Large intestine (tissue), 3 donors: ENCODE measurements around the gene BYSL. TPM values are rescaled to one million over a fixed set of nuclear protein-coding genes. Genes with fewer than 3 reads are reported as not detected.
A peak's percentile ranks its signal among the peaks of the same experiment; 100 is the strongest.

Experiments used
- DNase-seq, 2 donors: peaks; one replicate each; pipeline versions ENCODE4 v3.0.0 to v3.0.0-alpha.2; 2013
- H3K27ac ChIP-seq: one replicate; pipeline ENCODE4 v1.5.1; 2013; ENCODE audit warnings: low read length
- H3K27me3 ChIP-seq: 2 replicates; pipeline ENCODE4 v1.6.1; 2013; ENCODE audit warnings: low read length; ENCODE audit not compliant: control insufficient read depth, insufficient read depth
- H3K36me3 ChIP-seq: 2 replicates; pipeline ENCODE4 v1.6.1; 2013; ENCODE audit warnings: low read length; ENCODE audit not compliant: control insufficient read depth, insufficient read depth
- H3K4me1 ChIP-seq: one replicate; pipeline ENCODE4 v1.6.1; 2013; ENCODE audit warnings: low read length; ENCODE audit not compliant: control insufficient read depth, insufficient read depth
- H3K4me3 ChIP-seq: one replicate; pipeline ENCODE4 v1.5.1; 2013; ENCODE audit warnings: low read length
- H3K9me3 ChIP-seq: one replicate; pipeline ENCODE4 v1.6.1; 2013; ENCODE audit warnings: mild to moderate bottlenecking, low read depth, low read length, moderate library complexity; ENCODE audit not compliant: control insufficient read depth
- WGBS: methylation state at CpG from one replicate; pipeline ENCODE4 v1.1.5; 2013; ENCODE audit warnings: low lambda C conversion rate; ENCODE audit not compliant: insufficient coverage; 5-methylcytosine and 5-hydroxymethylcytosine counted together
- polyA plus RNA-seq: library from polyadenylated mRNA; unstranded; fragments of 120-200 nt; gene quantifications from one replicate; pipeline ENCODE4 v1.2.1, GENCODE V29; 2013

BYSL gene
- polyA plus RNA-seq, 1 donor = 18.5 TPM

DNA sequence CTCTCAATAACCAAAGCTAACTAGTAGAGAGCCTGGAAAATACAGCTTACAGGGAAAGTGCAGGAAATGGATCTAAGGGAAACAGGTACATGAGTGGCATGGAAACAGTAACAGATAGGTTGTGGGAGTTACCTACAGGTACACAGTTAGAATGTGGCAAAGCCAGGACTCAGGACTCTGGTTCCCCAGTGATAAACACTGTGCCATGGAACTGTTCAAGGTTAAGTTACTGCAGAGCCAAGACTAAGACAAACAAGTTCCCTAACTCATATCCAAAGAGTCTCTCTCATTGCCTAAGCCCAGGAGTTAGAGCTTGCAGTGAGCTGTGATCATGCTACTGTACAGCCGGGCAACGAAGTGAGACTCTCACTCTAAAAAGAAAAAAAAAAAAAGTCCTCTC, 7.0 kb upstream of the BYSL start:
- Histone ChIP-seq H3K4me1 (peaks cover under 1% of the 10 kb centered on the region), H3K9me3 (no peaks in the 10 kb centered on the region), H3K27ac (no peak overlapping the region), H3K4me3 (no peak overlapping the region), H3K36me3 (peaks cover 42% of the 10 kb centered on the region), H3K27me3 (no peaks in the 10 kb centered on the region)
- WGBS = no CpG with 5 or more reads among the region's 2 CpGs
- no peak for DNase-seq

DNA sequence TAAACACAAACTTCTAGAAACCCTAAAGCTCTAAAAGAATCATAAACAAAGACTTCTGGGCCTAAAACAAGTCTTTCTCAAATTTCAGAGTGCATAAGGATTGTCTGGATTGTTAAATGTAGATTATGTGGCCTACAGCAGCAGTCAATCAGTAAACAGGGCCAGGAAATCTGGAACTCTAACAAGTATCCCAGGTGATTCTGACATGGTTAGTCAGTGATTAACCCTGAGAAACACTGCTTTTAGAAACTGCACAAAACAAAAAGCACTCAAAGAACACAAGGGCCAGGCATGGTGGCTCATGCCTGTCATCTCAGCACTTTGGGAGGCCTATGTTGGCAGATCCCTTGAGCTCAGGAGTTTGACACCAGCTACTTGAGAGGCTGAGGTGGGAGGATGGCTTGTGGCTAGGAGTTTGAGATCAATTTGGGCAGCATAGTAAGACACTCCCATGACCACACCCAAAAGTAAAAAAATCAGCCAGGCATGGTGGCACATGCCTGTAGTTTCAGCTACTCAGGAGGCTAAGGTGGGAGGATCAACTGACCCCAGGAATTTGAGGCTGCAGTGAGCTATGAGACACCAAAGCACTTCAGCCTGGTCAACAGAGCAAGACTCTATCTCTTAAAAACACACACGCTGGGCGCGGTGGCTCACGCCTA, 6.3 kb upstream of the BYSL start:
- WGBS = no CpG with 5 or more reads among the region's 4 CpGs
- Histone ChIP-seq H3K36me3 (peaks cover 37% of the 10 kb centered on the region), H3K27ac (no peak overlapping the region), H3K27me3 (no peaks in the 10 kb centered on the region), H3K9me3 (no peaks in the 10 kb centered on the region), H3K4me1 (peaks cover 7% of the 10 kb centered on the region), H3K4me3 (no peak overlapping the region)
- DNase-seq = no peak

DNA sequence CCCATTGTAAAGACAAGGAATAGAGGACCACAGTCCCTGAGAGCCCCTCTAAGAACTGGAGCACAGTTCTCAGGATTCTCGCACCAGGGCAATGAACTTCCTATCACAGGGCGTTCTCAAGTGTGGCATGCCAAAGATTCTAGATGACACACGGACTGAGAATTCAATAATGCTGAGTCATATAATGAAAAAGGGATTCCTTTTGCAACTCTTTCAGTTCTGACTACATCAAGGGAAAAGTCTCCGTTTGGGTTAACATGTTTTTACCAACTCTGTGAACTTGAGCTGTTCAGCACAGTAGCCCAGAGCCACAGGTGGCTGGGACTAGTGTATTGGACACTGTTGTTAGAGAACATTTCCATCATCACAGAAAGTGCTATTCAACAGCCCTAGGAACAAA, 3.8 kb upstream of the BYSL start:
- Histone ChIP-seq H3K4me1 (peaks cover 15% of the 10 kb centered on the region), H3K4me3 (no peak overlapping the region), H3K27ac (no peak overlapping the region), H3K27me3 (no peaks in the 10 kb centered on the region), H3K9me3 (no peaks in the 10 kb centered on the region), H3K36me3 (peaks cover 28% of the 10 kb centered on the region)
- no CpG with 5 or more reads among the region's 4 CpGs for WGBS
- no peak for DNase-seq

DNA sequence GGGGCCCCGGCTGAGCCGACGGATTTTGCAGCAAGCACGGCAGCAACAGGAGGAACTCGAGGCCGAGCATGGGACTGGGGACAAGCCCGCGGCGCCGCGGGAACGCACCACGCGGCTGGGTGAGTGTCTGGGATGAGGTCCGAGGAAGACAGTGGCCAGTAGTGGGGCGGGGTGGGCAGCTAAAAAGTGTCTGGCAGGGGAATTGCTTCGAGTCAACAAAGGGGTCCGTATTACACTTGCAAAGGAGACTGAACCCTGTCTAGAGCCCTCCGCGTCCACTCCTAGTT, 356 bp downstream of the BYSL start:
- DNase-seq = peak in 1 of 2 donors; percentile 13
- Histone ChIP-seq H3K27me3 (no peaks in the 10 kb centered on the region), H3K27ac (peak overlapping the region; percentile 93), H3K4me1 (peaks cover 20% of the 10 kb centered on the region), H3K4me3 (peak overlapping the region; percentile 66), H3K36me3 (peaks cover 7% of the 10 kb centered on the region), H3K9me3 (no peaks in the 10 kb centered on the region)
- WGBS = no CpG with 5 or more reads among the region's 20 CpGs

DNA sequence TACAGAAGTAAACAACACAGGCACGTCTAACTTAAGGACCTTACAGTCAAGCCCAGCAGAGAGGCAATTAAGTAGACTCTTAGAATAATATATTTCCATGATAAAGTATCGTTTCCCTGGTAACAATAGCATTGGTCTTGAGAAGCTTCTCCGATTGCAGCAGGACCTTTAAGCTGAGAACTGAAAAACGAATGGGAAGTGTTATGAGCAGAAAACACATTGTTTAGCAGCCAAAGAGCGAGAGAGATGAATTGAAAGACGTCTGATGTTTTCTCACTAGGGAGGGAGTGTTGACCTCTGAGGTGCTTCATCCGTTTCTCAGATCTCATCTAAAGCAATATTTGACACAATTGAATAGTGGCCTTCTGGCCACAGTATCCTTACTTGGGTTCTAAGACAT, 855 bp downstream of the BYSL start:
- H3K27ac ChIP-seq = no peak overlapping the region
- no peak for DNase-seq
- peak overlapping the region; percentile 66 for H3K4me3 ChIP-seq
- peaks cover 20% of the 10 kb centered on the region for H3K4me1 ChIP-seq
- H3K9me3 ChIP-seq = no peaks in the 10 kb centered on the region
- H3K27me3 ChIP-seq = no peaks in the 10 kb centered on the region
- H3K36me3 ChIP-seq = peaks cover 7% of the 10 kb centered on the region
- no CpG with 5 or more reads among the region's 7 CpGs for WGBS

DNA sequence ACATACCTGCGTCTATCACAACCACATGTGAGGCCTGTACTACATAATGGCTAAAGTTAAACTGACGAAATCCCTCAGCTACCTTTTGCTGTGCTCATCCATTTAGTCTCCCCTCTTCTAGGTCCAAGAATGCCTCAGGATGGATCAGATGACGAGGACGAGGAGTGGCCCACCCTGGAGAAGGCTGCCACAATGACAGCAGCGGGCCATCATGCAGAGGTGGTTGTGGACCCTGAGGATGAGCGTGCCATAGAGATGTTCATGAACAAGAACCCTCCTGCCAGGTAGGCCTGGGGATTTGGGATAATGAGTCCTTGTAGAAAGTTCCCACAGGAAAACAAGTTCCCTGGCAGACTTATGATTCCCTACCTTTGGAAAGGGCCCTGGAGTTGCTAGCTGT, 6.0 kb downstream of the BYSL start:
- no peak for DNase-seq
- Histone ChIP-seq H3K9me3 (no peaks in the 10 kb centered on the region), H3K4me1 (peaks cover 7% of the 10 kb centered on the region), H3K27me3 (no peaks in the 10 kb centered on the region), H3K27ac (no peak overlapping the region), H3K36me3 (peaks cover 57% of the 10 kb centered on the region), H3K4me3 (no peak overlapping the region)
- WGBS = no CpG with 5 or more reads among the region's 6 CpGs

DNA sequence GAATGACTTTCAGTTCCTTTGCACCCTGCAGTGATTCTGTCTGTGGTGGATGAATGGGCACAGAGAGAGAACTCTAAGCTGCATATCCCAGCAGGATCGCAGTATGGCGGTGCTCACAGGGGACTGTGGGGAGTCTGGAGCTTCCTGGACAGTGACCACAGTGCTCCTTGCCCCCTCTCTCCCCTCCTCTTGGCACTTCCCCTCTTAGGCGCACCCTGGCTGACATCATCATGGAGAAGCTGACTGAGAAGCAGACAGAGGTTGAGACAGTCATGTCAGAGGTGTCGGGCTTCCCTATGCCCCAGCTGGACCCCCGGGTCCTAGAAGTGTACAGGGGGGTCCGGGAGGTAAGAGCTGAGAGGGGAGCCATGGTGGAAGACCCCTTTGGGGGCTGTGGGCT, 8.6 kb downstream of the BYSL start:
- Histone ChIP-seq H3K9me3 (no peaks in the 10 kb centered on the region), H3K4me3 (no peak overlapping the region), H3K27ac (no peak overlapping the region), H3K36me3 (peaks cover 74% of the 10 kb centered on the region), H3K27me3 (no peaks in the 10 kb centered on the region), H3K4me1 (no peaks in the 10 kb centered on the region)
- no peak for DNase-seq
- no CpG with 5 or more reads among the region's 6 CpGs for WGBS

DNA sequence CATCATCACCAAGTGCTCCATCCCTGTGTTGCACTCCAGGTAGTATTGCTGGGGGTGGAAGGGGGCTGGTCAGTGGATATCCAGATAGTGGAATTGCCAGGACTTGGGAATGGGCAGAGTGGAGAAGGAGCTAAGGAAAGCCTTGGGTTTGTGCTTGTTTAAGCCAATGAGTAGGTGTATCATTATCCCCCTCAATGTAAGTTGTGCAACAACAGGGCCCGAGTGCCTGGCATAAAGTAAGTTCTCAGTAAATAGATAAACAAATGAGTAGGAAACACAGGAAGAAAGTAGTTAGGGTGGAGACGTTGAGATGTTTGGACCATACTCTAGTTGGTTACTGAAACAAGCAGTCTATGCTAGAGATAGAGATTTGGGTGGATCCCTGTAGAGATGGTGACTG, 10.5 kb downstream of the BYSL start:
- Histone ChIP-seq H3K27ac (no peak overlapping the region), H3K9me3 (no peaks in the 10 kb centered on the region), H3K4me1 (peaks cover 15% of the 10 kb centered on the region), H3K27me3 (no peaks in the 10 kb centered on the region), H3K36me3 (peaks cover 89% of the 10 kb centered on the region), H3K4me3 (no peak overlapping the region)
- WGBS = 78% methylated on average over 2 of the region's 2 CpGs
- no peak for DNase-seq

DNA sequence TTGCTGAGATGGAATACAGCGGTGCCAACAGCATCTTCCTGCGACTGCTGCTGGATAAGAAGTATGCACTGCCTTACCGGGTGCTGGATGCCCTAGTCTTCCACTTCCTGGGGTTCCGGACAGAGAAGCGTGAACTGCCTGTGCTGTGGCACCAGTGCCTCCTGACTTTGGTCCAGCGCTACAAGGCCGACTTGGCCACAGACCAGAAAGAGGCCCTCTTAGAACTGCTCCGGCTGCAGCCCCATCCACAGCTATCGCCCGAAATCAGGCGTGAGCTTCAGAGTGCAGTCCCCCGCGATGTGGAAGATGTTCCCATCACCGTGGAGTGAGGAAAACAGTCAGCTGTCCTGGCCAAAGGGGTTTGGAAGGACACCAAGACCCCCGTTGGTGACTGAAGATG, 11.1 kb downstream of the BYSL start:
- H3K4me1 ChIP-seq = peaks cover 20% of the 10 kb centered on the region
- no peaks in the 10 kb centered on the region for H3K27me3 ChIP-seq
- H3K9me3 ChIP-seq = no peaks in the 10 kb centered on the region
- WGBS = 100% methylated on average over 1 of the region's 15 CpGs
- H3K4me3 ChIP-seq = no peak overlapping the region
- DNase-seq = no peak
- no peak overlapping the region for H3K27ac ChIP-seq
- peaks cover 91% of the 10 kb centered on the region for H3K36me3 ChIP-seq

DNA sequence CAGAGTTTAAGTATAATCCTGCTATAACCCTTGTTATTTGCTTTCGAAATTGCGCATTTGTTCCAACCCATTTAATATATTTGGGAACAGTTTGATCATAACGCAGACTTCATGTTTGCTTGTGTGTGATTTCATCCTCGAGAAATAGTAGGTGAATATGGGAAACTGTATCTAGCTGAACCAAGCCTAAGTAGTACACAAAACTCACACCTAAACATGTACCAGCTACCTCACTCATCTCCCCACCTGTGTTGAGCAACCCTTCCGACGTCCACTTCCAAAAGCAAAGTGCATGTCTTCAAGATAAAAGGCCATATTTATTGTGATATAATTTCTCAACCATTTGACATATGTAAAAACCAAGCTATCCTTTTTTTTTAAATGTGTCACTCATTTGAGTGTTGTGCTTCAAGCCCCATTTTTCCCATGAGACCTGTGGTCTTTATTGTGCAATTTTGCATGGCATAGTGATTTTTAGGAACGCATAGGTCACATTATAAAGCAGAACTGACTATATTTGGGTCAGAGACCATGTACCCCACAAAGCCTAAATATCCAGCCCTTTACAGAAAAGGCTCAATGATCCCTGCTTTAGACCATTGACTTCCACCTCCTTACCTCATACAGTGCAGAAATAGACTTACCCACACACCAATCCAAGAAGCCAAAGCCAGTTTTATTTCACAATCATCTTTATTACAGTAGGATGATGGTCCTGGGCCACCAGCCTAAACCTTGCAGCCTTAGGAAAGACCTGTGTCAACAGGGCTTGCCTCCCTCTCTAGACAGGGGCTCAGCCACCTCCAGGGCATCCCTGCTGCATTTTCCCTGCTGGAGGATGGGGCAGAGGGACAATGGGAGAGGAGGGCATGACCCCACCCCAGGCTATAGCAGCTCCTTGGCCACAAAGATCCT, 13.2 kb downstream of the BYSL start:
- 100% methylated on average over 1 of the region's 7 CpGs for WGBS
- Histone ChIP-seq H3K27ac (no peak overlapping the region), H3K27me3 (no peaks in the 10 kb centered on the region), H3K36me3 (peaks cover 72% of the 10 kb centered on the region), H3K4me1 (peaks cover 41% of the 10 kb centered on the region), H3K9me3 (no peaks in the 10 kb centered on the region), H3K4me3 (no peak overlapping the region)
- DNase-seq = no peak

DNA sequence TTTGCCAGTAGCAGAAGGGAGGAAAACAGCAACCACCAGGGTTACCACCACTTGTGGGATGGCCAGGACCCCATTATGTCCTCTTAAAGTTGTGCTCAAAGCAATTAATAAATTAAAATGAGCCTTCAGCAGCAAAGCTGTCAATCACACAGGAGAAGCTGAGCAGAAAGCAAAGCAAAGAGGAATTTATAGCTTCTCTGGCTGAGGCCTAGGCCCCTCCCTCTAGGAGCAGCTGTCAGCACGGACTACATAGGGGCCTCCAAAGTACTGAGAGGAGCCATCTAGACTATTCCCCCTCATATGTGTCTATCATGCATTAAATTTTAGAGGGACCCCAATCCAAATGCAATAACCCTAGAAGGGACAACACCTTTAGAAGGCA, 13.9 kb downstream of the BYSL start:
- H3K9me3 ChIP-seq = no peaks in the 10 kb centered on the region
- no peak for DNase-seq
- H3K4me3 ChIP-seq = no peak overlapping the region
- peaks cover 47% of the 10 kb centered on the region for H3K4me1 ChIP-seq
- peaks cover 66% of the 10 kb centered on the region for H3K36me3 ChIP-seq
- H3K27ac ChIP-seq = no peak overlapping the region
- no peaks in the 10 kb centered on the region for H3K27me3 ChIP-seq
- WGBS = no CpG with 5 or more reads among the region's 1 CpG
